ENCODE data around the gene PDE1A. TPM values are rescaled to one million over a fixed set of nuclear protein-coding genes. Genes with fewer than 3 reads are reported as not detected.

PDE1A gene
- total and polyA plus RNA-seq, 10 of the 15 experiments (the other 5 are each of a cell fraction or from before 2014, with no cell fraction given), result 1.1 TPM; not detected in 9

- POLR2A ChIA-PET, result no interaction called here
- BruUV-seq (replicated peaks), result no TSS peak
- DNase-seq (ENCODE audit: low read depth, low spot score), result no peak
- Histone ChIP-seq H3K27ac (ENCODE audit: control insufficient read depth, insufficient read depth) (no peak overlapping the region), H3K36me3 (ENCODE audit: control insufficient read depth in 2 of 2, insufficient read depth in 2 of 2, low read length in 1 of 2) (no peaks in the 10 kb centered on the region), H3K9me3 (replicated peaks; ENCODE audit: control insufficient read depth, insufficient read depth, low read length) (no peaks in the 10 kb centered on the region), H3K4me1 (ENCODE audit: control insufficient read depth, insufficient read depth, low read length) (no peaks in the 10 kb centered on the region), H3K9ac (ENCODE audit: control insufficient read depth, insufficient read depth, low read length) (no peak overlapping the region), H4K20me1 (ENCODE audit: control insufficient read depth, insufficient read depth) (no peaks in the 10 kb centered on the region), H3K79me2 (ENCODE audit: control insufficient read depth, insufficient read depth, low read length) (no peaks in the 10 kb centered on the region), H3K4me3 (no peak overlapping the region), H3K4me2 (ENCODE audit: control insufficient read depth, insufficient read depth) (no peak overlapping the region), H2AFZ (ENCODE audit: control insufficient read depth, low read depth, low read length) (no peak overlapping the region), H3K27me3 (replicated peaks in 1 of 2; ENCODE audit: control insufficient read depth in 2 of 2, insufficient read depth in 2 of 2, low read length in 1 of 2) (no peaks in the 10 kb centered on the region)
- in situ Hi-C loops (cut with MboI), result no loop called here
- CTCF ChIA-PET, result no interaction called here
- WGBS (ENCODE audit: insufficient coverage, insufficient replicate concordance, low lambda C conversion rate, missing lambda C conversion rate), result 17% methylated on average over 3 of the region's 3 CpGs
- SMC1A ChIA-PET (ENCODE audit: uncharacterized antibody, unreplicated experiment), result no interaction called here
- ATAC-seq, result no peak
- intact Hi-C loops (cut with micrococcal nuclease; ENCODE audit: unreplicated experiment), result no loop called here
- no peak for FAIRE-seq
- RAD21 ChIA-PET (ENCODE audit: unreplicated experiment), result no interaction called here
- TF ChIP-seq PAX5 (IDR thresholded peaks at IDR 0.05; ENCODE audit: borderline replicate concordance, low read depth, low read length) (no peak), SUPT20H (IDR thresholded peaks at IDR 0.05; ENCODE audit: borderline replicate concordance, control insufficient read depth, low read depth, low read length) (no peak), PAX8 (IDR thresholded peaks at IDR 0.05) (no peak), E2F8 (IDR thresholded peaks at IDR 0.05; ENCODE audit: low read depth, partially characterized antibody) (no peak), RAD51 (IDR thresholded peaks at IDR 0.05) (no peak), SRF (IDR thresholded peaks at IDR 0.05; ENCODE audit: low read depth in 2 of 2, low read length in 2 of 2) (no peak), NR2F1 (conservative IDR thresholded peaks at IDR 0.05) (no peak), ZZZ3 (IDR thresholded peaks at IDR 0.05; ENCODE audit: control insufficient read depth, insufficient read length, low read depth) (no peak), ZBTB11 (CRISPR knock-in tag; IDR thresholded peaks at IDR 0.05) (no peak), ZNF592 (IDR thresholded peaks at IDR 0.05) (no peak), IKZF2 (IDR thresholded peaks at IDR 0.05) (no peak), MEF2B (IDR thresholded peaks at IDR 0.05; ENCODE audit: partially characterized antibody, poor library complexity, severe bottlenecking) (no peak), RCOR1 (conservative IDR thresholded peaks at IDR 0.05; ENCODE audit: low read depth, low read length) (no peak), BHLHE40 (IDR thresholded peaks at IDR 0.05; ENCODE audit: borderline replicate concordance in 1 of 2, low read depth in 2 of 2, low read length in 1 of 2) (no peak), ZBED1 (IDR thresholded peaks at IDR 0.05; ENCODE audit: borderline replicate concordance) (no peak), RB1 (IDR thresholded peaks at IDR 0.05; ENCODE audit: borderline replicate concordance) (no peak)
Observed at GRCh38 chr2:182220998-182221397, 205.8 kb downstream of the PDE1A start.

All from GM12878 (cell line).